Body of pancreas (tissue), 4 donors: ENCODE data around the gene GTF2F2.

ENCODE experiments used
- POLR2A ChIP-seq, 3 donors: fragments of 450-650 bp; IDR thresholded peaks; one replicate each; pipeline ENCODE4 v1.6.1; 2016; ENCODE audit warnings: antibody characterized with exemption in 3 of 3, mild to moderate bottlenecking in 2 of 3
- TF ChIP-seq, protein P1 (sequence below), 7 experiments: fragments of 450-650 bp in 4 of 7; fragments of 200-600 bp in 3 of 7; sonication (generic) in 3 of 7; IDR thresholded peaks; one replicate each; pipeline ENCODE4 v1.5.1; 2016 to 2019; ENCODE audit warnings: antibody characterized with exemption in 7 of 7

DNA sequence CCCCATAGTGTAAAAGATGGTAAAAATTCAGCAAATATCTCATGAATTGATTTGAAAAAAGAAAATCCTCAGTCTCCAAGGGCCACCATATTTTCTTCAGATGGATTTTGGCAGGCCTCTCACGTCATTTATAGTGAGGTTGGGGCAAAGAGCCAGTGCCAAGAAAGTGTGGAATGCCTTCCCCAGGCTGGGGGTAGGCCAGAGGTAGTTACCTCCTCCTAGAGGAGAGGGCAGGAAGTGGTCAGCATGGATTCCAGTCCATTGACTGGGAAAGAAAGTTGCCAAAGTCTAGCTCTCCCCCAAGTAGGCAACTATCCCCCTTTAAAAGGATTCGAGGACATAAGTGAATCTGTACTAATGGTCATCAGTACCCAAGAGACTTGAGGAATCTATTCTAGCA lies 148.9 kb downstream of the GTF2F2 start:
- TF ChIP-seq, protein P1, sequence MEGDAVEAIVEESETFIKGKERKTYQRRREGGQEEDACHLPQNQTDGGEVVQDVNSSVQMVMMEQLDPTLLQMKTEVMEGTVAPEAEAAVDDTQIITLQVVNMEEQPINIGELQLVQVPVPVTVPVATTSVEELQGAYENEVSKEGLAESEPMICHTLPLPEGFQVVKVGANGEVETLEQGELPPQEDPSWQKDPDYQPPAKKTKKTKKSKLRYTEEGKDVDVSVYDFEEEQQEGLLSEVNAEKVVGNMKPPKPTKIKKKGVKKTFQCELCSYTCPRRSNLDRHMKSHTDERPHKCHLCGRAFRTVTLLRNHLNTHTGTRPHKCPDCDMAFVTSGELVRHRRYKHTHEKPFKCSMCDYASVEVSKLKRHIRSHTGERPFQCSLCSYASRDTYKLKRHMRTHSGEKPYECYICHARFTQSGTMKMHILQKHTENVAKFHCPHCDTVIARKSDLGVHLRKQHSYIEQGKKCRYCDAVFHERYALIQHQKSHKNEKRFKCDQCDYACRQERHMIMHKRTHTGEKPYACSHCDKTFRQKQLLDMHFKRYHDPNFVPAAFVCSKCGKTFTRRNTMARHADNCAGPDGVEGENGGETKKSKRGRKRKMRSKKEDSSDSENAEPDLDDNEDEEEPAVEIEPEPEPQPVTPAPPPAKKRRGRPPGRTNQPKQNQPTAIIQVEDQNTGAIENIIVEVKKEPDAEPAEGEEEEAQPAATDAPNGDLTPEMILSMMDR (IDR thresholded peaks at IDR 0.05), result no peak
- TF ChIP-seq POLR2A (IDR thresholded peaks at IDR 0.05), result no peak
